ENCODE measurements around the gene SNX4. TPM values are rescaled to one million over a fixed set of nuclear protein-coding genes. Genes with fewer than 3 reads are reported as not detected.
A peak's percentile ranks its signal among the peaks of the same experiment; 100 is the strongest.

SNX4 gene
- total RNA-seq, 1 experiment from 2014 or later, result 38.0 TPM

GRCh38 chr3:125436921-125437320 is 83.1 kb downstream of the SNX4 start:
- BruUV-seq (replicated peaks), result no TSS peak
- CTCF ChIA-PET, result interaction anchor here (0.5 to 0.6 kb wide), 2 partner anchors 52 to 430 kb away, joined by 3 read pairs; no protein-coding TSS in a partner anchor
- no peaks in the 10 kb centered on the region for H3K36me3 Mint-ChIP-seq (ENCODE audit: insufficient read depth, unreplicated experiment)
- no peak overlapping the region for H3K27ac Mint-ChIP-seq (ENCODE audit: unreplicated experiment)
- intact Hi-C loops (cut with micrococcal nuclease; ENCODE audit: unreplicated experiment), result loop anchor here (10.0 kb wide), 1 partner anchor 282 kb away; no protein-coding TSS in a partner anchor
- no peak overlapping the region for H3K4me3 Mint-ChIP-seq (ENCODE audit: low read depth, unreplicated experiment)
- no peaks in the 10 kb centered on the region for H3K9me3 Mint-ChIP-seq (ENCODE audit: low read depth, unreplicated experiment)
- DNase-seq, result no peak
- TF ChIP-seq CTCF (IDR thresholded peaks at IDR 0.05; ENCODE audit: unreplicated experiment), result no peak
- no peaks in the 10 kb centered on the region for H3K27me3 Mint-ChIP-seq (ENCODE audit: unreplicated experiment)
- no peaks in the 10 kb centered on the region for H3K4me1 Mint-ChIP-seq (ENCODE audit: low read depth, unreplicated experiment)

GRCh38 chr3:125435231-125435630 is 84.8 kb downstream of the SNX4 start:
- no TSS peak for BruUV-seq (replicated peaks)
- intact Hi-C loops (cut with micrococcal nuclease; ENCODE audit: unreplicated experiment), result loop anchor here (10.0 kb wide), 1 partner anchor 280 kb away; no protein-coding TSS in a partner anchor
- no peak for DNase-seq
- no peak overlapping the region for H3K4me3 Mint-ChIP-seq (ENCODE audit: low read depth, unreplicated experiment)
- TF ChIP-seq CTCF (IDR thresholded peaks at IDR 0.05; ENCODE audit: unreplicated experiment), result no peak
- H3K27me3 Mint-ChIP-seq (ENCODE audit: unreplicated experiment), result no peaks in the 10 kb centered on the region
- CTCF ChIA-PET, result interaction anchor here (0.6 to 1.1 kb wide), 2 partner anchors 17 to 440 kb away, joined by 3 to 9 read pairs; no protein-coding TSS in a partner anchor
- H3K27ac Mint-ChIP-seq (ENCODE audit: unreplicated experiment), result no peak overlapping the region
- H3K4me1 Mint-ChIP-seq (ENCODE audit: low read depth, unreplicated experiment), result no peaks in the 10 kb centered on the region
- no peaks in the 10 kb centered on the region for H3K36me3 Mint-ChIP-seq (ENCODE audit: insufficient read depth, unreplicated experiment)
- H3K9me3 Mint-ChIP-seq (ENCODE audit: low read depth, unreplicated experiment), result no peaks in the 10 kb centered on the region

- no peak overlapping the region for H3K27ac Mint-ChIP-seq (ENCODE audit: unreplicated experiment)
- H3K36me3 Mint-ChIP-seq (ENCODE audit: insufficient read depth, unreplicated experiment), result no peaks in the 10 kb centered on the region
- CTCF ChIA-PET, result no interaction called here
- no TSS peak for BruUV-seq (replicated peaks)
- no peak overlapping the region for H3K4me3 Mint-ChIP-seq (ENCODE audit: low read depth, unreplicated experiment)
- intact Hi-C loops (cut with micrococcal nuclease; ENCODE audit: unreplicated experiment), result loop anchor here (10.0 kb wide), 1 partner anchor 280 kb away; no protein-coding TSS in a partner anchor
- DNase-seq, result no peak
- no peak for TF ChIP-seq CTCF (IDR thresholded peaks at IDR 0.05; ENCODE audit: unreplicated experiment)
- H3K9me3 Mint-ChIP-seq (ENCODE audit: low read depth, unreplicated experiment), result no peaks in the 10 kb centered on the region
- no peaks in the 10 kb centered on the region for H3K4me1 Mint-ChIP-seq (ENCODE audit: low read depth, unreplicated experiment)
- no peaks in the 10 kb centered on the region for H3K27me3 Mint-ChIP-seq (ENCODE audit: unreplicated experiment)
Measured at GRCh38 chr3:125434582-125435011, 85.4 kb downstream of the SNX4 start.

GRCh38 chr3:125433611-125434041 is 86.4 kb downstream of the SNX4 start:
- CTCF ChIA-PET, result interaction anchor here (0.7 kb wide), 1 partner anchor 412 kb away, joined by 3 read pairs; no protein-coding TSS in a partner anchor
- no peak for TF ChIP-seq CTCF (IDR thresholded peaks at IDR 0.05; ENCODE audit: unreplicated experiment)
- H3K4me1 Mint-ChIP-seq (ENCODE audit: low read depth, unreplicated experiment), result no peaks in the 10 kb centered on the region
- H3K4me3 Mint-ChIP-seq (ENCODE audit: low read depth, unreplicated experiment), result no peak overlapping the region
- intact Hi-C loops (cut with micrococcal nuclease; ENCODE audit: unreplicated experiment), result loop anchor here (10.0 kb wide), 1 partner anchor 279 kb away; no protein-coding TSS in a partner anchor
- H3K9me3 Mint-ChIP-seq (ENCODE audit: low read depth, unreplicated experiment), result no peaks in the 10 kb centered on the region
- BruUV-seq (replicated peaks), result no TSS peak
- no peak overlapping the region for H3K27ac Mint-ChIP-seq (ENCODE audit: unreplicated experiment)
- peak; percentile 10 for DNase-seq
- no peaks in the 10 kb centered on the region for H3K36me3 Mint-ChIP-seq (ENCODE audit: insufficient read depth, unreplicated experiment)
- H3K27me3 Mint-ChIP-seq (ENCODE audit: unreplicated experiment), result no peaks in the 10 kb centered on the region

All from Calu3 (cell line).